K562 (cell line): ENCODE results near the gene HNRNPLL. TPM values are rescaled to one million over a fixed set of nuclear protein-coding genes. Genes with fewer than 3 reads are reported as not detected.

Experiments
- ELK1 ChIP-seq: sonication (generic); formaldehyde crosslinking; IDR thresholded peaks from 2 replicates; pipeline ENCODE4 v1.8.1; 2022; ENCODE audit warnings: missing genetic modification reagents
- FOXM1 ChIP-seq, 2 experiments: fragments of 450-650 bp in 1 of 2; sonication (generic) in 1 of 2; formaldehyde crosslinking in 1 of 2; IDR thresholded peaks; 2 replicates each; pipeline versions ENCODE4 v1.6.1 to v1.9.0; 2017 to 2022; ENCODE audit warnings: low read depth in 2 of 2, mild to moderate bottlenecking in 2 of 2, missing genetic modification reagents in 1 of 2, moderate library complexity in 1 of 2
- GTF2A2 ChIP-seq: IDR thresholded peaks from 2 replicates; pipeline ENCODE4 v1.6.1; 2016; ENCODE audit warnings: mild to moderate bottlenecking, missing genetic modification characterization, missing compliant biosample characterization
- KHSRP ChIP-seq: fragments of 450-650 bp; IDR thresholded peaks from 2 replicates; pipeline ENCODE4 v1.6.1; 2017
- KLF10 ChIP-seq: fragments of 250-450 bp; sonication (Bioruptor Pico); IDR thresholded peaks from 2 replicates; pipeline ENCODE4 v1.6.1; 2021; ENCODE audit warnings: matching md5 sums
- KLF13 ChIP-seq: fragments of 450-650 bp; IDR thresholded peaks from 2 replicates; pipeline ENCODE4 v1.6.1; 2016; ENCODE audit warnings: missing genetic modification characterization, low read depth, mild to moderate bottlenecking, missing compliant biosample characterization, moderate library complexity, borderline replicate concordance
- MTA3 ChIP-seq: fragments of 450-650 bp; formaldehyde crosslinking; IDR thresholded peaks from 2 replicates; pipeline ENCODE4 v1.6.1; 2017; ENCODE audit warnings: mild to moderate bottlenecking, borderline replicate concordance
- PCBP1 ChIP-seq: fragments of 200-400 bp; formaldehyde crosslinking; IDR thresholded peaks from 2 replicates; pipeline ENCODE4 v1.6.1; 2018; ENCODE audit warnings: mild to moderate bottlenecking, low read depth, low read length; ENCODE audit not compliant: poor library complexity, severe bottlenecking
- POLR2AphosphoS2 ChIP-seq: IDR thresholded peaks from 2 replicates; pipeline ENCODE4 v1.6.1; 2012; ENCODE audit warnings: low read length, improper control_type of control experiment
- PRPF4 ChIP-seq: fragments of 200-400 bp; formaldehyde crosslinking; IDR thresholded peaks from one replicate; pipeline ENCODE4 v1.6.1; 2017; ENCODE audit warnings: low read length, low read depth, mild to moderate bottlenecking; ENCODE audit not compliant: insufficient read depth, poor library complexity, severe bottlenecking
- RBFOX2 ChIP-seq: fragments of 200-400 bp; formaldehyde crosslinking; IDR thresholded peaks from 2 replicates; pipeline ENCODE4 v1.6.1; 2017; ENCODE audit warnings: low read depth, mild to moderate bottlenecking, low read length, moderate library complexity
- TAF7 ChIP-seq: fragments of 450-650 bp; IDR thresholded peaks from 2 replicates; pipeline ENCODE4 v1.6.1; 2016; ENCODE audit warnings: missing genetic modification characterization, missing compliant biosample characterization
- USF2 ChIP-seq: sonication (generic); formaldehyde crosslinking; IDR thresholded peaks from 2 replicates; pipeline ENCODE4 v1.5.0; 2020; ENCODE audit warnings: missing genetic modification reagents
- XRCC3 ChIP-seq: fragments of 450-650 bp; IDR thresholded peaks from 2 replicates; pipeline ENCODE4 v1.6.1; 2017; ENCODE audit warnings: mild to moderate bottlenecking, moderate library complexity
- ZC3H4 ChIP-seq: sonication (generic); formaldehyde crosslinking; IDR thresholded peaks from 2 replicates; pipeline ENCODE4 v1.9.0; 2021; ENCODE audit warnings: missing genetic modification reagents, borderline replicate concordance
- ZNF695 ChIP-seq: fragments of 450-650 bp; formaldehyde crosslinking; IDR thresholded peaks from 2 replicates; pipeline ENCODE4 v1.4.0; 2020; ENCODE audit warnings: mild to moderate bottlenecking, moderate library complexity
- polyA plus RNA-seq, 8 experiments: library from polyadenylated mRNA; depleted of rRNA in 4 of 8; stranded (reverse) in 5 of 8; unstranded in 3 of 8; fragments of >200 nt; fragmentation: Nextera tagmentation in 2 of 8; fragmentation: Illumina TruSeq in 1 of 8; extraction: Ambion mirVana in 2 of 8; extraction: Trizol in 1 of 8; gene quantifications; 2 replicates each; pipeline versions ENCODE4 v1.2.1 to v1.2.3, GENCODE V29; 2011 to 2014; ENCODE audit warnings: inconsistent platforms in 1 of 8, missing spikeins in 1 of 8
- total RNA-seq, 7 experiments: library from RNA; depleted of rRNA in 6 of 7; stranded (reverse); fragments of >200 nt in 6 of 7; fragmentation: Illumina TruSeq in 2 of 7; extraction: Trizol in 2 of 7; gene quantifications; 2 replicates each; pipeline versions ENCODE4 v1.2.1 to v1.2.3, GENCODE V29; 2011 to 2021; ENCODE audit warnings: low replicate concordance in 1 of 7
- TF ChIP-seq, protein P1 (sequence below), 2 experiments: IDR thresholded peaks; 2 replicates each; pipeline ENCODE4 v1.6.1; 2012; ENCODE audit warnings: improper control_type of control experiment in 2 of 2, low read depth in 2 of 2, low read length in 2 of 2, borderline replicate concordance in 1 of 2
- TF ChIP-seq, protein P2 (sequence below): fragments of 250-450 bp; sonication (Bioruptor Pico); IDR thresholded peaks from 2 replicates; pipeline ENCODE4 v1.9.0; 2021; ENCODE audit warnings: mild to moderate bottlenecking
- TF ChIP-seq, protein P3 (sequence below): fragments of 250-450 bp; sonication (Bioruptor Pico); IDR thresholded peaks from 2 replicates; pipeline ENCODE4 v1.8.0; 2021; ENCODE audit warnings: moderate library complexity, mild to moderate bottlenecking, inconsistent platforms

The HNRNPLL gene
- total and polyA plus RNA-seq, 9 of the 15 experiments (the other 6 are each of a cell fraction or from before 2014, with no cell fraction given) = 19.8 to 135 (median 57.8) TPM

DNA sequence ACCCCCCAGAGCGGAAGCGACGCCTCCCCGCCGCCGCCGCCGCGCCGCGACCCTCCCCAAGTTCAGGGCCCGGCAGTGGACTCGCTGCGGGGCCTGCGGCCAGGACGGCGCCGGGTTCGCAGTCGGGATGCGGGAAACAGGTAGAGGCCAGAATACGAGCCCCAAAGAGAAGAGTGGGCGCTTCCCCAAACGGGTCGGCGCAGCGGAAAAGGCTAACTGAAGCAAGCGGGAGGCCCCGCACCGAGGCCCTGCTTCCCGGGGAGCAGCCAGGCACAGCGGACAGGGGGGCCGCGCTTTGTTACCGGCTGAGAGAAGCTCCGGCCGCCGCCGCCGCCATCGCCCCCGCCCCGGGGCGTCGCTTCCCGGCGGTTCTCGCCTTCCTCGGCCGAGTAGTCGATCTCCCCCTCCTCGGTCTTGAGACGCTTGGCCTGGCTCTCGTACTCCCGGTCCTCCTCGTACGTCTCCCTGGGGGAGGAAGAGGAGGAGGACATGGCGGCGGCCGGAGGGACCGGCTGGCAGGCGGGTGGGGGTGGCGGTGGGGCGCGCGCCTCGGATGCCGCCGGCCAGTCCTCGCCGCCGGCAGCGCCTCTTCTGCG lies 494 bp downstream of the HNRNPLL start (continued):
- TF ChIP-seq, protein P1, sequence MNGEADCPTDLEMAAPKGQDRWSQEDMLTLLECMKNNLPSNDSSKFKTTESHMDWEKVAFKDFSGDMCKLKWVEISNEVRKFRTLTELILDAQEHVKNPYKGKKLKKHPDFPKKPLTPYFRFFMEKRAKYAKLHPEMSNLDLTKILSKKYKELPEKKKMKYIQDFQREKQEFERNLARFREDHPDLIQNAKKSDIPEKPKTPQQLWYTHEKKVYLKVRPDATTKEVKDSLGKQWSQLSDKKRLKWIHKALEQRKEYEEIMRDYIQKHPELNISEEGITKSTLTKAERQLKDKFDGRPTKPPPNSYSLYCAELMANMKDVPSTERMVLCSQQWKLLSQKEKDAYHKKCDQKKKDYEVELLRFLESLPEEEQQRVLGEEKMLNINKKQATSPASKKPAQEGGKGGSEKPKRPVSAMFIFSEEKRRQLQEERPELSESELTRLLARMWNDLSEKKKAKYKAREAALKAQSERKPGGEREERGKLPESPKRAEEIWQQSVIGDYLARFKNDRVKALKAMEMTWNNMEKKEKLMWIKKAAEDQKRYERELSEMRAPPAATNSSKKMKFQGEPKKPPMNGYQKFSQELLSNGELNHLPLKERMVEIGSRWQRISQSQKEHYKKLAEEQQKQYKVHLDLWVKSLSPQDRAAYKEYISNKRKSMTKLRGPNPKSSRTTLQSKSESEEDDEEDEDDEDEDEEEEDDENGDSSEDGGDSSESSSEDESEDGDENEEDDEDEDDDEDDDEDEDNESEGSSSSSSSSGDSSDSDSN (IDR thresholded peaks at IDR 0.05; ENCODE audit: borderline replicate concordance in 1 of 2, low read depth in 2 of 2, low read length in 2 of 2) = peak in 1 of 2 experiments; percentile 26; a peak in 1 of 4 replicates
- TF ChIP-seq MTA3 (0 out of 2 replicates have a peak, but pooled peaks have one; percentile 16), USF2 (CRISPR knock-in tag) (no peak), KLF10 (no peak), GTF2A2 (tag) (no peak), TAF7 (tag) (no peak), RBFOX2 (peak; percentile 96), FOXM1 (IDR thresholded peaks at IDR 0.05; ENCODE audit: low read depth) (no peak), FOXM1 (CRISPR knock-in tag; IDR thresholded peaks at IDR 0.05; ENCODE audit: low read depth) (peak; percentile 53; the same call in 1 of the 2 replicates), ZNF695 (no peak), PCBP1 (peak; percentile 68), XRCC3 (no peak), KLF13 (no peak), ZC3H4 (CRISPR knock-in tag) (peak; percentile 93; the same call in 1 of the 2 replicates), PRPF4 (peak; percentile 54), POLR2AphosphoS2 (no peak), KHSRP (no peak), ELK1 (CRISPR knock-in tag) (no peak)
- TF ChIP-seq, protein P2, sequence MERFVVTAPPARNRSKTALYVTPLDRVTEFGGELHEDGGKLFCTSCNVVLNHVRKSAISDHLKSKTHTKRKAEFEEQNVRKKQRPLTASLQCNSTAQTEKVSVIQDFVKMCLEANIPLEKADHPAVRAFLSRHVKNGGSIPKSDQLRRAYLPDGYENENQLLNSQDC = no peak
- TF ChIP-seq, protein P3, sequence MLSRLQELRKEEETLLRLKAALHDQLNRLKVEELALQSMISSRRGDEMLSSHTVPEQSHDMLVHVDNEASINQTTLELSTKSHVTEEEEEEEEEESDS (CRISPR knock-in tag) = no peak
